GM10847 (cell line): ENCODE results near the gene RBFOX2.

ENCODE experiments used
- POLR2A ChIP-seq: IDR thresholded peaks from 2 replicates; pipeline ENCODE4 v1.6.1; 2011; ENCODE audit not compliant: insufficient read length; ENCODE audit errors: extremely low read depth

Gene RBFOX2

GRCh38 chr22:36028646-36029405 is at the start of gene RBFOX2:
TSS of gene RBFOX2 (minus strand) at chr22:36028824. CDS start at chr22:36028425, 399 bp downstream.
- no peak for TF ChIP-seq POLR2A

GRCh38 chr22:36077271-36077670 is 48.6 kb upstream of the RBFOX2 start:
- TF ChIP-seq POLR2A = no peak

GRCh38 chr22:36075724-36076123 is 47.1 kb upstream of the RBFOX2 start:
- no peak for TF ChIP-seq POLR2A

- no peak for TF ChIP-seq POLR2A
Measured at GRCh38 chr22:36075230-36075629, 46.6 kb upstream of the RBFOX2 start.

- no peak for TF ChIP-seq POLR2A
Measured at GRCh38 chr22:36073476-36073875, 44.9 kb upstream of the RBFOX2 start.

GRCh38 chr22:36069368-36069767 is 40.7 kb upstream of the RBFOX2 start:
- no peak for TF ChIP-seq POLR2A

- no peak for TF ChIP-seq POLR2A
Measured at GRCh38 chr22:36068776-36069344, 40.2 kb upstream of the RBFOX2 start.

- TF ChIP-seq POLR2A = no peak
Measured at GRCh38 chr22:36067235-36067558, 38.6 kb upstream of the RBFOX2 start.

- no peak for TF ChIP-seq POLR2A
Measured at GRCh38 chr22:36065775-36066544, 37.3 kb upstream of the RBFOX2 start.

GRCh38 chr22:36065462-36065774 is 36.8 kb upstream of the RBFOX2 start:
- no peak for TF ChIP-seq POLR2A

- TF ChIP-seq POLR2A = no peak
Measured at GRCh38 chr22:36064358-36064757, 35.7 kb upstream of the RBFOX2 start.

- no peak for TF ChIP-seq POLR2A
Measured at GRCh38 chr22:36056980-36057379, 28.4 kb upstream of the RBFOX2 start.

GRCh38 chr22:36055376-36056295 is 27.0 kb upstream of the RBFOX2 start:
- TF ChIP-seq POLR2A = no peak

- no peak for TF ChIP-seq POLR2A
Measured at GRCh38 chr22:36053242-36054147, 24.9 kb upstream of the RBFOX2 start.
